Kidney tubule cell (primary cell): Measurements from ENCODE around the gene AGR3.
A peak's percentile ranks its signal among the peaks of the same experiment; 100 is the strongest.

Experiments used
- DNase-seq: peaks from one replicate; pipeline ENCODE4 v3.0.0-alpha.2; 2018; ENCODE audit warnings: low spot score

AGR3 gene

GRCh38 chr7:16833373-16833772 is 48.4 kb downstream of the AGR3 start:
- no peak for DNase-seq

- no peak for DNase-seq
Measured at GRCh38 chr7:16826060-16826459, 55.7 kb downstream of the AGR3 start.

GRCh38 chr7:16822029-16822428 is 59.8 kb downstream of the AGR3 start:
- no peak for DNase-seq

GRCh38 chr7:16818732-16819131 is 63.1 kb downstream of the AGR3 start:
- DNase-seq: no peak

- peak; percentile 76 for DNase-seq
Measured at GRCh38 chr7:16817536-16817935, 64.2 kb downstream of the AGR3 start.

GRCh38 chr7:16816824-16817223 is 65.0 kb downstream of the AGR3 start:
- DNase-seq: no peak

- DNase-seq: no peak
Measured at GRCh38 chr7:16815001-16815400, 66.8 kb downstream of the AGR3 start.

- DNase-seq: peak; percentile 32
Measured at GRCh38 chr7:16813232-16813616, 68.6 kb downstream of the AGR3 start.

- no peak for DNase-seq
Measured at GRCh38 chr7:16812542-16813231, 69.1 kb downstream of the AGR3 start.

GRCh38 chr7:16811551-16811950 is 70.2 kb downstream of the AGR3 start:
- peak; percentile 47 for DNase-seq

GRCh38 chr7:16810573-16810972 is 71.2 kb downstream of the AGR3 start:
- DNase-seq: no peak

GRCh38 chr7:16810112-16810511 is 71.7 kb downstream of the AGR3 start:
- no peak for DNase-seq
